ENCODE measurements around the gene MINAR2.

Gene MINAR2

GRCh38 chr5:129724222-129724621, 23.7 kb upstream of the MINAR2 start:
- DNase-seq (ENCODE audit: low spot score) = no peak
- in situ Hi-C loops (cut with MboI; ENCODE audit: low pct_unique_long_range_greater_than_20kb, low sequenced_read_pairs, unreplicated experiment) = no loop called here
- TF ChIP-seq CTCF (IDR thresholded peaks at IDR 0.05; ENCODE audit: extremely low read depth, insufficient read depth, missing control alignments) = no peak

- no peak for TF ChIP-seq CTCF (IDR thresholded peaks at IDR 0.05; ENCODE audit: extremely low read depth, insufficient read depth, missing control alignments)
- no peak for DNase-seq (ENCODE audit: low spot score)
- in situ Hi-C loops (cut with MboI; ENCODE audit: low pct_unique_long_range_greater_than_20kb, low sequenced_read_pairs, unreplicated experiment) = no loop called here
Observed at GRCh38 chr5:129724647-129725046, 23.2 kb upstream of the MINAR2 start.

GRCh38 chr5:129739773-129740172, 8.1 kb upstream of the MINAR2 start:
- DNase-seq (ENCODE audit: low spot score) = no peak
- no peak for TF ChIP-seq CTCF (IDR thresholded peaks at IDR 0.05; ENCODE audit: extremely low read depth, insufficient read depth, missing control alignments)
- in situ Hi-C loops (cut with MboI; ENCODE audit: low pct_unique_long_range_greater_than_20kb, low sequenced_read_pairs, unreplicated experiment) = no loop called here

GRCh38 chr5:129743541-129744187, 4.2 kb upstream of the MINAR2 start:
- in situ Hi-C loops (cut with MboI; ENCODE audit: low pct_unique_long_range_greater_than_20kb, low sequenced_read_pairs, unreplicated experiment) = no loop called here
- DNase-seq (ENCODE audit: low spot score) = no peak
- TF ChIP-seq CTCF (IDR thresholded peaks at IDR 0.05; ENCODE audit: extremely low read depth, insufficient read depth, missing control alignments) = no peak

- no peak for TF ChIP-seq CTCF (IDR thresholded peaks at IDR 0.05; ENCODE audit: extremely low read depth, insufficient read depth, missing control alignments)
- in situ Hi-C loops (cut with MboI; ENCODE audit: low pct_unique_long_range_greater_than_20kb, low sequenced_read_pairs, unreplicated experiment) = no loop called here
- DNase-seq (ENCODE audit: low spot score) = no peak
Observed at GRCh38 chr5:129745997-129746396, 1.9 kb upstream of the MINAR2 start.

GRCh38 chr5:129746876-129747275, 1.0 kb upstream of the MINAR2 start:
- in situ Hi-C loops (cut with MboI; ENCODE audit: low pct_unique_long_range_greater_than_20kb, low sequenced_read_pairs, unreplicated experiment) = no loop called here
- TF ChIP-seq CTCF (IDR thresholded peaks at IDR 0.05; ENCODE audit: extremely low read depth, insufficient read depth, missing control alignments) = no peak
- DNase-seq (ENCODE audit: low spot score) = no peak
